ENCODE measurements around the gene BTNL8.

BTNL8 gene

GRCh38 chr5:180858586-180858985, 40.4 kb upstream of the BTNL8 start:
- Histone ChIP-seq H3K27me3 (ENCODE audit: insufficient read depth, low read length) (no peaks in the 10 kb centered on the region), H3K9me3 (ENCODE audit: low read length) (no peaks in the 10 kb centered on the region), H3K9me2 (ENCODE audit: low read depth, low read length) (no peaks in the 10 kb centered on the region), H3K4me1 (ENCODE audit: insufficient read depth, low read length, severe bottlenecking) (peaks cover 31% of the 10 kb centered on the region), H3F3A (ENCODE audit: insufficient read depth, low read length) (peaks cover 5% of the 10 kb centered on the region; the same call in 1 of the 2 replicates), H2AFZ (ENCODE audit: low read length) (no peak overlapping the region), H3K4me2 (ENCODE audit: low read length) (no peak overlapping the region), H3K9ac (ENCODE audit: low read length) (no peak overlapping the region), H3K36me3 (ENCODE audit: insufficient read depth, low read length) (peaks cover 40% of the 10 kb centered on the region), H3K27ac (ENCODE audit: low read depth, low read length, poor library complexity, severe bottlenecking) (no peak overlapping the region), H3K4me3 (ENCODE audit: low read depth, low read length, poor library complexity, severe bottlenecking) (no peak overlapping the region), H4K20me1 (ENCODE audit: insufficient read depth, low read length) (no peaks in the 10 kb centered on the region), H3K79me2 (ENCODE audit: insufficient read depth, low read length) (peaks cover 3% of the 10 kb centered on the region; the same call in 1 of the 2 replicates)
- TF ChIP-seq CTCF (IDR thresholded peaks at IDR 0.05; ENCODE audit: low read length) (no peak), EZH2 (IDR thresholded peaks at IDR 0.05; ENCODE audit: borderline replicate concordance, low read length) (no peak)

- Histone ChIP-seq H3K4me1 (ENCODE audit: insufficient read depth, low read length, severe bottlenecking) (peaks cover 31% of the 10 kb centered on the region), H3K79me2 (ENCODE audit: insufficient read depth, low read length) (peaks cover 3% of the 10 kb centered on the region; the same call in 1 of the 2 replicates), H3K9me3 (ENCODE audit: low read length) (no peaks in the 10 kb centered on the region), H3K4me3 (ENCODE audit: low read depth, low read length, poor library complexity, severe bottlenecking) (peak overlapping the region; percentile 97), H3K27ac (ENCODE audit: low read depth, low read length, poor library complexity, severe bottlenecking) (peak overlapping the region; percentile 92), H3K9me2 (ENCODE audit: low read depth, low read length) (no peaks in the 10 kb centered on the region), H3F3A (ENCODE audit: insufficient read depth, low read length) (peaks cover 8% of the 10 kb centered on the region; the same call in 1 of the 2 replicates), H2AFZ (ENCODE audit: low read length) (no peak overlapping the region), H3K4me2 (ENCODE audit: low read length) (peak overlapping the region; percentile 86), H3K9ac (ENCODE audit: low read length) (peak overlapping the region; percentile 99), H4K20me1 (ENCODE audit: insufficient read depth, low read length) (no peaks in the 10 kb centered on the region), H3K36me3 (ENCODE audit: insufficient read depth, low read length) (peaks cover 22% of the 10 kb centered on the region), H3K27me3 (ENCODE audit: insufficient read depth, low read length) (no peaks in the 10 kb centered on the region)
- no peak for TF ChIP-seq EZH2 (IDR thresholded peaks at IDR 0.05; ENCODE audit: borderline replicate concordance, low read length)
- TF ChIP-seq CTCF (IDR thresholded peaks at IDR 0.05; ENCODE audit: low read length): peak; percentile 54
Measured at GRCh38 chr5:180860273-180860886, 38.6 kb upstream of the BTNL8 start.

GRCh38 chr5:180860887-180861822, 37.8 kb upstream of the BTNL8 start, which contains the start of gene ZFP62:
Gene ZFP62 (minus strand): TSS chr5:180861276. CDS start chr5:180861219, 57 bp downstream.
- Histone ChIP-seq H2AFZ (ENCODE audit: low read length) (no peak within 1 kb of the TSS), H3K9me3 (ENCODE audit: low read length) (no peaks in the 10 kb centered on the region), H3K4me1 (ENCODE audit: insufficient read depth, low read length, severe bottlenecking) (peaks cover 32% of the 10 kb centered on the region), H4K20me1 (ENCODE audit: insufficient read depth, low read length) (no peaks in the 10 kb centered on the region), H3K4me2 (ENCODE audit: low read length) (peak within 1 kb of the TSS; percentile 86), H3K36me3 (ENCODE audit: insufficient read depth, low read length) (peaks cover 14% of the 10 kb centered on the region), H3F3A (ENCODE audit: insufficient read depth, low read length) (peaks cover 8% of the 10 kb centered on the region; the same call in 1 of the 2 replicates), H3K9me2 (ENCODE audit: low read depth, low read length) (no peaks in the 10 kb centered on the region), H3K27me3 (ENCODE audit: insufficient read depth, low read length) (no peaks in the 10 kb centered on the region), H3K4me3 (ENCODE audit: low read depth, low read length, poor library complexity, severe bottlenecking) (peak within 1 kb of the TSS; percentile 97), H3K79me2 (ENCODE audit: insufficient read depth, low read length) (peaks cover 3% of the 10 kb centered on the region; the same call in 1 of the 2 replicates), H3K9ac (ENCODE audit: low read length) (peak within 1 kb of the TSS; percentile 99), H3K27ac (ENCODE audit: low read depth, low read length, poor library complexity, severe bottlenecking) (peak within 1 kb of the TSS; percentile 92)
- no peak for TF ChIP-seq CTCF (IDR thresholded peaks at IDR 0.05; ENCODE audit: low read length)
- no peak for TF ChIP-seq EZH2 (IDR thresholded peaks at IDR 0.05; ENCODE audit: borderline replicate concordance, low read length)

All from OCI-LY1 (cell line).